Mesendoderm (in vitro differentiated cells): Measurements from ENCODE around the gene NDST3.
A peak's percentile ranks its signal among the peaks of the same experiment; 100 is the strongest.

Source experiments
- DNase-seq: peaks from one replicate; pipeline ENCODE4 v3.0.0; 2013
- H2AK5ac ChIP-seq: 2 replicates; pipeline ENCODE4 v1.6.1; 2013; ENCODE audit warnings: low read length, inconsistent platforms
- H2BK120ac ChIP-seq: 2 replicates; pipeline ENCODE4 v1.6.1; 2013; ENCODE audit warnings: low read depth, mild to moderate bottlenecking, low read length, moderate library complexity, mixed read lengths
- H2BK15ac ChIP-seq: replicated peaks from 2 replicates; pipeline ENCODE4 v1.6.1; 2013; ENCODE audit warnings: low read depth, mild to moderate bottlenecking, moderate library complexity
- H2BK5ac ChIP-seq: 2 replicates; pipeline ENCODE4 v1.6.1; 2013; ENCODE audit warnings: low read length, inconsistent platforms
- H3K18ac ChIP-seq: 2 replicates; pipeline ENCODE4 v1.6.1; 2013; ENCODE audit warnings: mild to moderate bottlenecking, low read length, mixed read lengths
- H3K23ac ChIP-seq: one replicate; pipeline ENCODE4 v1.6.1; 2013; ENCODE audit warnings: low read length
- H3K27ac ChIP-seq: 2 replicates; pipeline ENCODE4 v1.5.1; 2013; ENCODE audit warnings: low read depth, mild to moderate bottlenecking, inconsistent platforms, low read length, moderate library complexity
- H3K27me3 ChIP-seq: 2 replicates; pipeline ENCODE4 v1.6.1; 2013; ENCODE audit warnings: low read length, control low read depth, mild to moderate bottlenecking, inconsistent platforms; ENCODE audit not compliant: insufficient read depth, poor library complexity
- H3K36me3 ChIP-seq: 2 replicates; pipeline ENCODE4 v1.6.1; 2013; ENCODE audit warnings: low read length, inconsistent platforms; ENCODE audit not compliant: control insufficient read depth, insufficient read depth
- H3K4ac ChIP-seq: one replicate; pipeline ENCODE4 v1.6.1; 2013; ENCODE audit warnings: low read depth, mild to moderate bottlenecking, low read length, moderate library complexity
- H3K4me1 ChIP-seq: 2 replicates; pipeline ENCODE4 v1.6.1; 2013; ENCODE audit warnings: low read depth, low read length, inconsistent platforms; ENCODE audit not compliant: control insufficient read depth
- H3K4me2 ChIP-seq: 2 replicates; pipeline ENCODE4 v1.6.1; 2013; ENCODE audit warnings: low read length
- H3K4me3 ChIP-seq: 2 replicates; pipeline ENCODE4 v1.5.1; 2013; ENCODE audit warnings: mild to moderate bottlenecking, low read length
- H3K56ac ChIP-seq: one replicate; pipeline ENCODE4 v1.6.1; 2013; ENCODE audit warnings: low read length
- H3K79me1 ChIP-seq: 2 replicates; pipeline ENCODE4 v1.6.1; 2013; ENCODE audit warnings: low read length, inconsistent platforms
- H3K79me2 ChIP-seq: 2 replicates; pipeline ENCODE4 v1.6.1; 2013; ENCODE audit warnings: mild to moderate bottlenecking, low read length; ENCODE audit not compliant: control insufficient read depth, insufficient read depth
- H3K9ac ChIP-seq: 2 replicates; pipeline ENCODE4 v1.6.1; 2013; ENCODE audit warnings: low read length, inconsistent platforms
- H4K5ac ChIP-seq: one replicate; pipeline ENCODE4 v1.6.1; 2013; ENCODE audit warnings: low read length
- H4K8ac ChIP-seq: one replicate; pipeline ENCODE4 v1.6.1; 2013; ENCODE audit warnings: low read depth, mild to moderate bottlenecking, control low read depth, low read length, moderate library complexity
- WGBS: extraction: QIAGEN DNeasy Blood & Tissue Kit; methylation state at CpG from one replicate; pipeline ENCODE4 v1.1.7; 2013; ENCODE audit warnings: low lambda C conversion rate, missing lambda C conversion rate; ENCODE audit not compliant: insufficient coverage; ENCODE audit errors: extremely low coverage; 5-methylcytosine and 5-hydroxymethylcytosine counted together

NDST3 gene

GRCh38 chr4:118277243-118277642, 243.0 kb downstream of the NDST3 start:
- H3K56ac ChIP-seq = no peak overlapping the region
- H3K18ac ChIP-seq = no peak overlapping the region
- no peak overlapping the region for H2BK15ac ChIP-seq
- no peak overlapping the region for H4K8ac ChIP-seq
- no peak overlapping the region for H3K9ac ChIP-seq
- no peak overlapping the region for H3K27ac ChIP-seq
- no peak overlapping the region for H3K4me2 ChIP-seq
- no peak overlapping the region for H3K23ac ChIP-seq
- H3K79me1 ChIP-seq = no peaks in the 10 kb centered on the region
- DNase-seq = no peak
- no peak overlapping the region for H3K4ac ChIP-seq
- no peak overlapping the region for H2BK5ac ChIP-seq
- no peaks in the 10 kb centered on the region for H3K36me3 ChIP-seq
- no CpG with 5 or more reads among the region's 4 CpGs for WGBS
- no peak overlapping the region for H2BK120ac ChIP-seq
- H3K4me3 ChIP-seq = no peak overlapping the region
- no peak overlapping the region for H4K5ac ChIP-seq
- peaks cover 11% of the 10 kb centered on the region for H3K79me2 ChIP-seq
- no peaks in the 10 kb centered on the region for H3K4me1 ChIP-seq
- no peak overlapping the region for H2AK5ac ChIP-seq
- no peaks in the 10 kb centered on the region for H3K27me3 ChIP-seq

GRCh38 chr4:118278473-118279274, 244.4 kb downstream of the NDST3 start:
- no CpG with 5 or more reads among the region's 56 CpGs for WGBS
- Histone ChIP-seq H3K79me2 (peaks cover 11% of the 10 kb centered on the region), H3K23ac (peak overlapping the region; percentile 52), H3K36me3 (no peaks in the 10 kb centered on the region), H3K18ac (peak overlapping the region; percentile 81), H4K8ac (no peak overlapping the region), H2BK120ac (no peak overlapping the region), H3K4me1 (no peaks in the 10 kb centered on the region), H2AK5ac (no peak overlapping the region), H3K4me3 (peak overlapping the region; percentile 62), H4K5ac (no peak overlapping the region), H3K9ac (peak overlapping the region; percentile 99), H3K4ac (peak overlapping the region; percentile 86), H2BK5ac (peak overlapping the region; percentile 79), H3K27ac (peak overlapping the region; percentile 52), H3K27me3 (no peaks in the 10 kb centered on the region), H2BK15ac (no peak overlapping the region), H3K79me1 (no peaks in the 10 kb centered on the region), H3K4me2 (peak overlapping the region; percentile 49), H3K56ac (peak overlapping the region; percentile 97)
- DNase-seq = peak; percentile 98

GRCh38 chr4:118279328-118279727, 245.0 kb downstream of the NDST3 start:
- no peak overlapping the region for H2BK120ac ChIP-seq
- H3K56ac ChIP-seq = peak overlapping the region; percentile 97
- no peak overlapping the region for H3K18ac ChIP-seq
- H3K4me3 ChIP-seq = peak overlapping the region; percentile 62
- H2BK5ac ChIP-seq = no peak overlapping the region
- no CpG with 5 or more reads among the region's 13 CpGs for WGBS
- DNase-seq = no peak
- peaks cover 11% of the 10 kb centered on the region for H3K79me2 ChIP-seq
- H3K9ac ChIP-seq = peak overlapping the region; percentile 99
- H3K23ac ChIP-seq = no peak overlapping the region
- H3K79me1 ChIP-seq = no peaks in the 10 kb centered on the region
- no peak overlapping the region for H2AK5ac ChIP-seq
- no peak overlapping the region for H4K5ac ChIP-seq
- peak overlapping the region; percentile 1 for H3K27ac ChIP-seq
- H3K4me2 ChIP-seq = peak overlapping the region; percentile 49
- no peak overlapping the region for H4K8ac ChIP-seq
- H2BK15ac ChIP-seq = no peak overlapping the region
- H3K4ac ChIP-seq = no peak overlapping the region
- H3K4me1 ChIP-seq = no peaks in the 10 kb centered on the region
- H3K27me3 ChIP-seq = no peaks in the 10 kb centered on the region
- no peaks in the 10 kb centered on the region for H3K36me3 ChIP-seq

DNA sequence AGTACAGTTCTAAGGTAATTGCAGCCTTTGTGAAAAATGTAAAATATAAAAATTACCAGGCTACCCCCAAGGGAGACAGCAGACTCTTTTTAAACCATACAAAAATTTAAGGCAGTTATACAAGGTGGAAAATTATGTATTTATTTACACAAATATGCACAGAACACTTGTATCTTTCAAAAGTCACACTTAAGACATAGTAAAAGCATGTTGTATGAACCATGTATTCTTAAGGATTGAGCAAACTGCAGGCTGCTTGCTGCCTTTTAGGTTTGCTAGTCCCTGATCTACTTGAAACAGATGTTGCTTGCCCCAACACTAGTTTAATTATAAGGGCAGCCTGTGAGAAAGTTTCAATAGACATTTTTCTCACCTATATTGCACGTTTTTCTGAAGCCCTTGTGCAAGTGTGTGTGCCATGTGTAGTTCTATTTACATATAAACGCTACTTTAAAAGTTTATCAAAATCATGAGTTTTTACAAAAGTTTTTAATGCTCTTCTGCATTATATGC, 245.7 kb downstream of the NDST3 start:
- H3K9ac ChIP-seq = peak overlapping the region; percentile 99
- no peak overlapping the region for H3K18ac ChIP-seq
- no peak overlapping the region for H2AK5ac ChIP-seq
- H2BK120ac ChIP-seq = no peak overlapping the region
- H3K4me1 ChIP-seq = no peaks in the 10 kb centered on the region
- WGBS = no CpG with 5 or more reads among the region's 2 CpGs
- H2BK15ac ChIP-seq = no peak overlapping the region
- no peak overlapping the region for H3K4ac ChIP-seq
- no peak for DNase-seq
- no peaks in the 10 kb centered on the region for H3K36me3 ChIP-seq
- peak overlapping the region; percentile 62 for H3K4me3 ChIP-seq
- H3K79me2 ChIP-seq = peaks cover 11% of the 10 kb centered on the region
- no peaks in the 10 kb centered on the region for H3K27me3 ChIP-seq
- H3K23ac ChIP-seq = no peak overlapping the region
- peak overlapping the region; percentile 97 for H3K56ac ChIP-seq
- H3K27ac ChIP-seq = no peak overlapping the region
- H3K4me2 ChIP-seq = peak overlapping the region; percentile 44
- no peaks in the 10 kb centered on the region for H3K79me1 ChIP-seq
- H4K5ac ChIP-seq = no peak overlapping the region
- no peak overlapping the region for H2BK5ac ChIP-seq
- H4K8ac ChIP-seq = no peak overlapping the region

- H3K36me3 ChIP-seq = no peaks in the 10 kb centered on the region
- H2BK5ac ChIP-seq = no peak overlapping the region
- no peak overlapping the region for H2AK5ac ChIP-seq
- no peaks in the 10 kb centered on the region for H3K79me1 ChIP-seq
- WGBS = no CpG with 5 or more reads among the region's 2 CpGs
- no peak overlapping the region for H4K5ac ChIP-seq
- no peak overlapping the region for H4K8ac ChIP-seq
- no peak overlapping the region for H3K23ac ChIP-seq
- H3K18ac ChIP-seq = no peak overlapping the region
- H2BK120ac ChIP-seq = no peak overlapping the region
- H3K56ac ChIP-seq = peak overlapping the region; percentile 77
- H3K27ac ChIP-seq = no peak overlapping the region
- H3K4me1 ChIP-seq = no peaks in the 10 kb centered on the region
- peak overlapping the region; percentile 99 for H3K9ac ChIP-seq
- no peak overlapping the region for H2BK15ac ChIP-seq
- H3K27me3 ChIP-seq = no peaks in the 10 kb centered on the region
- H3K4ac ChIP-seq = no peak overlapping the region
- H3K4me3 ChIP-seq = no peak overlapping the region
- peak; percentile 80 for DNase-seq
- H3K4me2 ChIP-seq = peak overlapping the region; percentile 47
- H3K79me2 ChIP-seq = peaks cover 11% of the 10 kb centered on the region
Observed at GRCh38 chr4:118280501-118281218, 246.4 kb downstream of the NDST3 start.
